Right ventricle myocardium inferior (tissue), 1 donor: Measurements from ENCODE around the gene NXPH4. TPM values are rescaled to one million over a fixed set of nuclear protein-coding genes. Genes with fewer than 3 reads are reported as not detected.

Experiments
- ATAC-seq: fragments of 200-7000 bp; cut with Tn5 transposase; one replicate; pipeline ENCODE4 v1.9.1; 2020; ENCODE audit warnings: mild to moderate bottlenecking, moderate library complexity
- DNase-seq: peaks from one replicate; pipeline ENCODE4 v3.0.0; 2021; ENCODE audit errors: missing footprints
- intact Hi-C: fragments of 100-400 bp; cut with DNase I; formaldehyde crosslinking; loops from one replicate; pipeline ENCODE4 v1.11.0; 2022
- total RNA-seq: library from RNA; stranded (reverse); fragmentation: NEBNext Ultra II Directional; extraction: Animal tissue kit (Norgen Biotek cat#: 25700); gene quantifications from one replicate; pipeline ENCODE4 v1.2.1, GENCODE V29; 2021
- donor health status: DM: no; HTN: yes; CAD: no; lungs with severe emphysema.

Gene NXPH4
- total RNA-seq, 1 donor from 2014 or later = 0.60 TPM

DNA sequence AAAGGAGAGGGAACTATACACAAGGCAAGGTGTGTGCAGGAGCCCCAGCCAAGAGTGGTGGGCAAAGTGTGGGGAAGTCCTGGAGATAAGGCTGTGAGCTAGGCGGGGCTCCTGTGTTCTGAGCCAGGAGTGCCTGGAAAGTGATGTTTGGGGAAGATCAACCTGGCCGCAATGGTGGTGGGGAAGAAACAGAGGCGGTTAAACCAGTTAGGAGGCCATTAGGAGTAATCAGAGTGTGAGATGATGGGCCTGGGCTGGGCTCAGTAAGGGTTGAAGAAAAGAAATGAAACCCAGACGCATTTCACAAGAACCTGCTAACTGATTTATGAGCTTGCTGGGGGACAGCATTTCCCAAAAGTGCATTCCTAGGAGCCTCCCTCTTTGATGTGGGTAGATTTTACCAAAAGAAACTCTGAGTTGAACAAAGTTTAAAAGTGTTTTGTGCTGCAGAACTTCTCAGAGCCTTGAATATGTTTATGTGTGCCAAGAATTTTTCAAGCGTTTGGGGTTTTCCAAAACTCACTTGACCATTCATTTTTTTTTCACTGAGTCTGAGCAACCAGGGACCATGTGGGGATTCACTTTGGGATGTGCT is 34.9 kb upstream of the NXPH4 start:
- intact Hi-C loops = loop anchor here (2.0 kb wide), 1 partner anchor 107 kb away; no protein-coding TSS in a partner anchor
- DNase-seq (no peak), ATAC-seq (no peak)

DNA sequence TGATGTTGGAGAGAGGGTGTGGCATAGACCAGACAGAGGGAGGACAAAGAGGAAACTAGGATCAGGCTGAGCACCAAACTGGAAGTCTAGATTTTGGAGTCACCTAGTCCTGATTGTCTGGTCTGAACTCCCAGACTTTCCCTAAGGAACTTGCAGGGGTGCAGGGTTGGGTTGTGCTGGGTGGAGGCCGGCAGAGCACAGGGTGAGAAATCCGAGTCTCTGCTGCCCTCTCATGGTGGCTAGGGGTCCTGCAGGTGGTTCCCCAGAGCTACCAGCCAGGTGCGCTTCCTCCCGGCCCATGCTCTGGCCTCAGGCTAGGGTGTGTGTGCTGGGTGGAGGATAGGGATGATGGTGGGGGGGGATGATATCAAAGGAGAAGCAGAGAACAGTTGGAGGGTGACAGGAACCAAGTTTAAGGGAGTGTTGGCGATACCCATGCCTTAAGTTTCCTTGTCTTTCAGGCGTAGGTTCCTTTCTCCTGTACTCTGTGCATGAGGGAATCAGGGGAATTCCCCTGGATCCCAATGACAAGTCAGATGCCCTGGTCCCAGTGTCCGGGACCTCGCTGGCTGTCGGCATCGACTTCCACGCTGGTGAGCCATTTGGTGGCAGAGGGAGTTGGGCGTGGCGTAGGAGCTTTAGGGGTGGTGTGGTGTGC is 33.5 kb upstream of the NXPH4 start:
- intact Hi-C loops = loop anchor here (1.0 kb wide), 1 partner anchor 59 kb away; no protein-coding TSS in a partner anchor
- ATAC-seq (peak; percentile 80), DNase-seq (peak; percentile 84)

DNA sequence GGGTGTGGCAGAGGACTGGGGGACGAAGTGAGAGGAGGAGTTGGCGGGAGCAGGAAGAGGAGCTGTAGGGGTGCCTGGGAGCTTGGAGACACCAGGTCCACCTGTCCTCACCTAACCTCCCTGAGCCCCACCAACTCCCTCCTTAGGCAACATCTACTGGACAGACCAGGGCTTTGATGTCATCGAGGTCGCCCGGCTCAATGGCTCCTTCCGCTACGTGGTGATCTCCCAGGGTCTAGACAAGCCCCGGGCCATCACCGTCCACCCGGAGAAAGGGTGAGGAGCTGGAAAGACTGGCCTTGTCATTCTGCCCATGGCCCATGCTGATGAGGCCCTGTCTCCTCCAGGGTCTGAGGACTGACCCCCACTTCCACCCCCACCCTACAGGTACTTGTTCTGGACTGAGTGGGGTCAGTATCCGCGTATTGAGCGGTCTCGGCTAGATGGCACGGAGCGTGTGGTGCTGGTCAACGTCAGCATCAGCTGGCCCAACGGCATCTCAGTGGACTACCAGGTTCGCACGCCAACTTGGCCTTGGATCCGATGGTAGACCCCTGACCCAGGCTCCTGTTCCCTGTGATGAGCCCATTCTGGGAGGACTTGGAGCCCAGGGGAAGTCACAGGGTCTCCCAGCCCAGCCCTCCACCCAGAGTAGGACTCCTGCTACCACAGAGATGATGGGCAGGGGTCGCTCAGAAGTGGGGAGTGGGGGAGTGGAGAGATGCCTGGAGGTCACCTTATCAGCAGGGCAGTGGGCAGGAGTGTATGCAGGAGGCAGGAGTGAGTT is 32.5 kb upstream of the NXPH4 start:
- DNase-seq (no peak), ATAC-seq (no peak)
- intact Hi-C loops = loop anchor here (1.0 kb wide), 1 partner anchor 60 kb away; no protein-coding TSS in a partner anchor

DNA sequence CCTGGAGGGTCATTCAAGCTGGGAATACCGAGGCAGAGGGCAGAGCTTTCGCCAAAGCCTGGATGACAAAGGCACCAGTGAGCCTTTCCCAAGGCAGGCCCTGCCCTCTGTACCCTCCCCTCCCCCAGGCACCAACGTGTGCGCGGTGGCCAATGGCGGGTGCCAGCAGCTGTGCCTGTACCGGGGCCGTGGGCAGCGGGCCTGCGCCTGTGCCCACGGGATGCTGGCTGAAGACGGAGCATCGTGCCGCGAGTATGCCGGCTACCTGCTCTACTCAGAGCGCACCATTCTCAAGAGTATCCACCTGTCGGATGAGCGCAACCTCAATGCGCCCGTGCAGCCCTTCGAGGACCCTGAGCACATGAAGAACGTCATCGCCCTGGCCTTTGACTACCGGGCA is 31.2 kb upstream of the NXPH4 start:
- intact Hi-C loops = no loop called here
- peak; percentile 62 for DNase-seq
- ATAC-seq = no peak

DNA sequence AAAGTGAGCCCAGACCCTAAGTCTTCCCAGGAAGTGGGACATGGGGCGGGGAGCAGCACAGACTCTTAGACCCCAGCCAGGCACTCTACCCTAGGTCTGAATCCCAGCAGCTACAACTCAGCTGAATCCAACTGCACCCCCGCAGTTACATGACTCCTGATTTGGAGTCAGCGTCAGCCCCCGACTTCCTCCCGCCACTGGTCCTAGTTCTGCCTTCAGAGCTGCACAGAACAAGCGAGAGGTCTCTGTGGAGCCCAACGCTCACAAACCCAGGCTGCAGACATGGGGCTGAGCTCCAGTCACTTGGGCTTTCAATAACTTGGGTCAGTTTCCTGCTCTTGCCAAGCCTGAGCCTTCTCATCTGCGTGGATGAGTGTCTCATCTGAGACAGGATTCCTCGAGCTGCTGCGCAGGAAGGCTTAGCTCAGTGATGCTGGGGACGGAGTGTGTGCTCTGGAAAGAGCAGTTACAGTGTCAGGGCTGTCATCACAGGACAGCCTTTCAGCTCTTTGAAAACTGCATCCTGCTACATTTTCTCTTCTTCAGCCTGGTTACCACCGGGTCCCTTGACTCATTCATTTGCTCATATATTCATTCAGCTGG is 30.6 kb upstream of the NXPH4 start:
- intact Hi-C loops = no loop called here
- no peak for DNase-seq
- no peak for ATAC-seq

DNA sequence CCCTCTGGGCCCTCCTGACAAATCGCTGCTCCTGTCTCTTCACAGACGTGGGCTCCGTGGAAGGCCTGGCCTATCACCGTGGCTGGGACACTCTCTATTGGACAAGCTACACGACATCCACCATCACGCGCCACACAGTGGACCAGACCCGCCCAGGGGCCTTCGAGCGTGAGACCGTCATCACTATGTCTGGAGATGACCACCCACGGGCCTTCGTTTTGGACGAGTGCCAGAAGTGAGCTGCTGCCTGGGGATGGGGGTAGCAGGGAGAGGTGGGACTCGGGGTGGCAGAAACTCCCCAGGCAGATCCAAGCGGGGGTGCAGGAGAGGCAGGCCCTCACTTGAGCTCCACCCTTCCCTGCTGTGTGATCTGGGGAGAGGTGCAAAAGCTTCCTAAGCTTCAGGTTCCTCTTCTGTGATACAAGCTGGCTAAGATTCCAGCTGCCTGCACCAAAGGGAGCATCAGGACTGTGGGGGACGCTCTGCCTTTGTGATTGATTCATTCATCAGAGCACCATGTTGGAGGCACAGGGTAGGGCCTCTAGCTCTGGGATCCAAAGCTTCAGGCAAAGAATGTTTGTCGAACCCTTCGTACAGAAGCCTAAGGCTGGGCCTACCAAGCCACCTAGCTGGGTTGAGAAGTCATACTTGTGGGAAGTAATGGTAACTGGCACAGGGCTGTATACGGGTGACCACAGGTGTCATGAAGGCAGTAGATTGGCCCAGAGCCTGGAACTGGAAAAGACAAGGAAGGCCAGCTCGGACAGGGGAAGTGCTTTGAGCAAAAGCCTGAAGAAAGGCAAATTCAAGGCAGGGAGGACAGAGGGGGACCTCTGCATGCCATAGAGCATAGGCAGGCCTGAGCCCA is 29.1 kb upstream of the NXPH4 start:
- ATAC-seq (no peak), DNase-seq (no peak)
- intact Hi-C loops = no loop called here

DNA sequence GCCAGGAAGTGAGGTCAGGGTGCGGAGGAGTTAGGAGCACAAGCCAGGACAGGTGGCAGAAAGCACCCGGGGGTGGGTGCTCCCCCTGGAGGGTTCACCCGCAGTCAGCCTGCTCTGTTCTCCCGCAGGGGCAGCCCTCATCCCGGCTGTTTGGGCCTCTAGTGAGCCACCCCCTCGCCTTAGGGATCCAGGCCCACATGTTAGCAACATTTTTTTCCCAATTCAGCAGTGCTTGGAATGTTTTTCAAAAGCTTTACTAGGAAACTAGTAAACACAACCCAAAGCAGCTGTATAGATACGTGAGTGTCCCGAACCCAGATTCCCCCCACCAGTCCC is 28.5 kb upstream of the NXPH4 start:
- DNase-seq (no peak), ATAC-seq (no peak)
- intact Hi-C loops = no loop called here

DNA sequence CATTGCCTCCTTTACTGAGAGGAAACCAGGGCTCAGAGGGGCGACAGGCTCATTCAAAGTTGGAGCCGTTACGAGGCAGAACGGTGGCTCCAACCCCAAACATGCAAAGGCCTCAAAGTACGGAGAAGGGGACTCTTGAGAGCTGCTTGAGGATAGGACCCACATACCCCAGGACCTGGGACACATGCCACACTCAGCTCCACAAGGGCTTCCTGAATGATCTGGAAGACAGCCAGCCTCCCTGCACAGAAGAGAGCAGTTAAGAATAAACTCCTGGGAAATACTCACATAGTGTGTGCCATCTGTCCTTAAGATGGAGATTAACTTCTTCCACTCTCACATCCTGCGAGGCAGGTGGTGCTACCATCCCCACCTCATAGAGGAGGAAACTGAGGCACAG is 26.6 kb upstream of the NXPH4 start:
- peak; percentile 66 for ATAC-seq
- no peak for DNase-seq
- intact Hi-C loops = no loop called here

DNA sequence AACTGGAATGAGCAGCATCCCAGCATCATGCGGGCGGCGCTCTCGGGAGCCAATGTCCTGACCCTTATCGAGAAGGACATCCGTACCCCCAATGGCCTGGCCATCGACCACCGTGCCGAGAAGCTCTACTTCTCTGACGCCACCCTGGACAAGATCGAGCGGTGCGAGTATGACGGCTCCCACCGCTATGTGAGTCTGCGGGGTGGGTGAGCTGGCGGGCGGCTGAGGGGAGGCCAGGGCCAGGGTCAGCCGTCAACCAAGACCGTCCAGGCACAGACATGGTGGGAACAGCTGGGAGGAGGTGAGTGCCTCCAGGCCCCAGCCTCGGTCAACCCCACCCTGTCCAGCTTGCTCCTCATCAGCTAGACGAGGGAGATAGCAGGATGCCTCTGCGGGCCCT is 25.8 kb upstream of the NXPH4 start:
- no peak for DNase-seq
- ATAC-seq = no peak
- intact Hi-C loops = no loop called here

DNA sequence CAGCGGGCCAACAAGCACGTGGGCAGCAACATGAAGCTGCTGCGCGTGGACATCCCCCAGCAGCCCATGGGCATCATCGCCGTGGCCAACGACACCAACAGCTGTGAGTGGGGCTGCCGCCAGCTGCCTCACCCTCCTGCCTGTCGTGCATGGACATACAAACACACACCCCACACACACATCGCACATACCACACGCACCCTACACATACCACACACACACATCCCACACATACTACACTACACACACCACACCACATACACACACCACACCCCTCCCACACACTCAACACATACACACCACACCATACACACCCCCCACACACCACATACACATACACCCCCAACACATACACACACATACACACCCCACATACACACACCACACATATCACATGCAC is 25.2 kb upstream of the NXPH4 start:
- intact Hi-C loops = no loop called here
- DNase-seq (no peak), ATAC-seq (no peak)

DNA sequence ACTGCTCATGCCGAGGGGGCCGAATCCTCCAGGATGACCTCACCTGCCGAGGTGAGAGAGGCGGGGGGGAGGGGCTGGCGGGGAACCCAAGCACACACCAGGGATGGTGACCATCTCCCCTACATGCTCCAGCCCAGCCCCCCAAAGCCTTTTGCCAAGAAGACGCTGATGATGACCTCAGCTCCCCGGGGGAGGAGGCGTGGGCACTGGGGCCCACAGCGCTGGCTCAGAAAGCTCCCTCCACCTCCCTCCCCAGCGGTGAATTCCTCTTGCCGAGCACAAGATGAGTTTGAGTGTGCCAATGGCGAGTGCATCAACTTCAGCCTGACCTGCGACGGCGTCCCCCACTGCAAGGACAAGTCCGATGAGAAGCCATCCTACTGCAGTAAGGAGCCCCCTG is 23.7 kb upstream of the NXPH4 start:
- ATAC-seq (no peak), DNase-seq (no peak)
- intact Hi-C loops = no loop called here

DNA sequence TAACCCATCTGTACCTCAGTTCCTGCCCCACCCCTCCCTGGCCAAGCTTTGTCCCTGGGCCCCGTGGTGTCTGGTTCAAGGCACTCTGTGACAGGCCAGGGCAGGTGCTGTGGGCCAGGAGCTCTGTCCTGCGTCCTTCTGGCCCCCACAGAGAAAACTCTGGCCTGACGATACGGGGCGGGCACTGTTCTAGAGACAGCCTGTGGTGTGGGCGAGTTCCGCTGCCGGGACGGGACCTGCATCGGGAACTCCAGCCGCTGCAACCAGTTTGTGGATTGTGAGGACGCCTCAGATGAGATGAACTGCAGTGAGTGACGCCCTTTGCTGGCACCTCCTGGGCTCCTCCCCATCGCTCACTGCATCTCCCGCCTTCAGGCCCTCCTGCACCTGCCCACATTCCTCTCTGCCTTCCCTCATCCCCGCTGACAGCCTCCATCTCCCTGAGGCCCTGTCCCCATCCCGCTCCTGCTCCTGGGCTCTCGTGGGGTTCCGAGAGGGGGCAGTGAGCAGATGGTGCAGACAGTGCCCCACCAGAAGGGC is 22.8 kb upstream of the NXPH4 start:
- intact Hi-C loops = no loop called here
- ATAC-seq (no peak), DNase-seq (no peak)

DNA sequence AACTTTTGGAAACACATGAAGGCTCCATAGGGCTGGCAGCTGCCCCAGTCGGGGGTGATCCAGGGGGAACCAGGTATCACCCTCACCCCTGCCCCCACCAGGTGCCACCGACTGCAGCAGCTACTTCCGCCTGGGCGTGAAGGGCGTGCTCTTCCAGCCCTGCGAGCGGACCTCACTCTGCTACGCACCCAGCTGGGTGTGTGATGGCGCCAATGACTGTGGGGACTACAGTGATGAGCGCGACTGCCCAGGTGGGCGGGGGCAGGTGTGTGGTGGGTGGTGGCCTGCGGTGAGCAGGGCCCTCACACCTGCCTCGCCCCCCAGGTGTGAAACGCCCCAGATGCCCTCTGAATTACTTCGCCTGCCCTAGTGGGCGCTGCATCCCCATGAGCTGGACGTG is 22.3 kb upstream of the NXPH4 start:
- intact Hi-C loops = no loop called here
- no peak for ATAC-seq
- DNase-seq = no peak

DNA sequence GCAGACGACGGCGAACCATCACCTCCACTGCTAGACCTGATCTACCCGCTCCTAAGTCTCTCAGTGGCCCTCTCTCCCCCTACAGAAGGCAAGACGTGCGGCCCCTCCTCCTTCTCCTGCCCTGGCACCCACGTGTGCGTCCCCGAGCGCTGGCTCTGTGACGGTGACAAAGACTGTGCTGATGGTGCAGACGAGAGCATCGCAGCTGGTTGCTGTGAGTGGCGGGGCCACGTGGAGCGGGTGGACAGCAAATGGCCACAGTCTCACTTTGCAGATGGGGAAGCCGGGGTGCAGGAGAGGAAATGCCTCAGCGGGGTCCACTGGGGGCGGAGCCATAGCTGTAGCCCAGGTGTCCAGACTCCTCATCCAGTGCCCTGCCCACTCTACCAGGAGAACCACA is 21.4 kb upstream of the NXPH4 start:
- intact Hi-C loops = no loop called here
- DNase-seq = no peak

DNA sequence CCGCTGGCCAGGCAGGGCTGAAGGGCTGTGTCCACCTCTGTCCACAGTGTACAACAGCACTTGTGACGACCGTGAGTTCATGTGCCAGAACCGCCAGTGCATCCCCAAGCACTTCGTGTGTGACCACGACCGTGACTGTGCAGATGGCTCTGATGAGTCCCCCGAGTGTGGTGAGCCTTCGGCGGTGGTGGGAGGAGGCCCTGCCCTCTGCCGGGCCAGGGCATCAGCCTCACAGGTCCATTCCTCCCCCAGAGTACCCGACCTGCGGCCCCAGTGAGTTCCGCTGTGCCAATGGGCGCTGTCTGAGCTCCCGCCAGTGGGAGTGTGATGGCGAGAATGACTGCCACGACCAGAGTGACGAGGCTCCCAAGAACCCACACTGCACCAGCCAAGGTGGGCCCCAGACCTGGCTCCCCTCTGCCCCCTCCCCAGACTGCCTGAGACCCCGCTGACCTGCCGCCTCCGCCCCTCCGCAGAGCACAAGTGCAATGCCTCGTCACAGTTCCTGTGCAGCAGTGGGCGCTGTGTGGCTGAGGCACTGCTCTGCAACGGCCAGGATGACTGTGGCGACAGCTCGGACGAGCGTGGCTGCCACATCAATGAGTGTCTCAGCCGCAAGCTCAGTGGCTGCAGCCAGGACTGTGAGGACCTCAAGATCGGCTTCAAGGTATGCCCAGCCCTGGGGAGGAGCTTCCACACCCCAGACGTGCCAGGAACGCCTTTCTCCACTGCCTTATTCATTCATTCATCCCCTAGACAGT is 20.8 kb upstream of the NXPH4 start:
- DNase-seq = no peak
- ATAC-seq = no peak
- intact Hi-C loops = no loop called here

More for the DNA sequence above, 21.4 kb upstream of the NXPH4 start:
- no peak for ATAC-seq

DNA sequence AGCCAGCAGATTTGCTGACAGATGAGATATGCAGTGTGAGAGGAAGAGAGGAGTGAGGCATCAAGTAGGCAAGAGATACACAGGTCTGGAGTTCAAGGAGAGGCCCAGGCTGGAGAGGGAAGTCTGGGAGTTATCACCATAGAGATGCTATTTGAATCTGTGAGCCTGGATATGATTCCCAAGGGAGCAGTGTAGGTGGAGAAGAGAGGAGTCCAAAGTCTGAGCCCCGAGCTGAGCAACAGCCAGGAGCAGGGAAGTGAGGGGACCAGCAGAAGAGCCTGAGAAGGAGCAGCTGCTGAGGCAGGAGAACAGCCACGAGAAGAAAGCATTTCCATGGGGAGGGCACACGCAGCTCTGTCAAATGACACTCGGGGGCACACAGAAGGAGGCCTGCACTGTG is 20.2 kb upstream of the NXPH4 start:
- DNase-seq (no peak), ATAC-seq (no peak)
- intact Hi-C loops = no loop called here

DNA sequence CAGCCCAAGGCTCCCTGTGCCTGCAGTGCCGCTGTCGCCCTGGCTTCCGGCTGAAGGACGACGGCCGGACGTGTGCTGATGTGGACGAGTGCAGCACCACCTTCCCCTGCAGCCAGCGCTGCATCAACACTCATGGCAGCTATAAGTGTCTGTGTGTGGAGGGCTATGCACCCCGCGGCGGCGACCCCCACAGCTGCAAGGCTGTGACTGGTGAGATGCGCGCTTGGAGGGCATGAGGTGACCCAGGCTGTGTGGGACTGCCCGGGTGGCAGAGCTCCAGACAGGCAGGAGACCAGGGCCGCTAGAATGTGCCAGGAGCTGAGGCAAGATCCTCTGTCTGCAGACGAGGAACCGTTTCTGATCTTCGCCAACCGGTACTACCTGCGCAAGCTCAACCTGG is 19.6 kb upstream of the NXPH4 start:
- no peak for ATAC-seq
- no peak for DNase-seq
- intact Hi-C loops = no loop called here

DNA sequence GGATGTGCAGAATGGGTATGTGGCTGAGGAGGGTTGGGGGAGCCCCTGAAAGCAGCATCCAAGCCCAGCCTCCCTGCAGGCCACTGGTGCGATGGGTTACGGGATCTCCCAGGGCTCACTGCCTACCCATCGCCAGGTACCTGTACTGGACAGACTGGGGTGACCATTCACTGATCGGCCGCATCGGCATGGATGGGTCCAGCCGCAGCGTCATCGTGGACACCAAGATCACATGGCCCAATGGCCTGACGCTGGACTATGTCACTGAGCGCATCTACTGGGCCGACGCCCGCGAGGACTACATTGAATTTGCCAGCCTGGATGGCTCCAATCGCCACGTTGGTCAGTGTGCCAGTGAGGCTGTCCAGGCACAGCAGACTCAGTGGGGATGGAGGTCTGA is 18.3 kb upstream of the NXPH4 start:
- ATAC-seq = no peak
- intact Hi-C loops = no loop called here
- no peak for DNase-seq
